Midbrain (tissue), 1 donor: ENCODE data around the gene CD300LG.
"Not testable (repeated sequence)": the region's sequence is repeated elsewhere in the genome, so short reads cannot be mapped to it uniquely, and the experiment has no call there.

Experiments used
- DNase-seq: peaks from one replicate; lab custom pipeline; 2025; lab: John Stamatoyannopoulos, UW

CD300LG gene

DNA sequence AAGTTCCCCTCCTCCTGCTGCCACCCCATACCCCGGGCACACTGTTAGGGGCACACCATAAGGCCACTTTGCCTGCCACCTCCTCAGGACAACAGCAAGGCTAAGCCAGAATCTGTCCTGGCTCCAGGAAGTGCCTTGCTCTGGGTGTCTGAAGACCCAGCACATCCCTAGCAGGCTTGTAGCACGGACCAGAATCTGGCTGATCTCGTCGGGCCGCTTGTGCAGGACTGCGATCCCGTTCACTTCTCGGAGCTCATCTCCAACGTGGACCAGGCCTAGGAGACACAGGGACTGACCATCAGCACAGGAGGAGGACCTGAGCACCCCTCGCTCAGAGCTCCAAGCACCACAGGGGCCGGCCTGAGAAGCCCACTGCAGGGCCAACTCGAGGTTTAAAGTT, 21.4 kb upstream of the CD300LG start:
- DNase-seq: no peak

DNA sequence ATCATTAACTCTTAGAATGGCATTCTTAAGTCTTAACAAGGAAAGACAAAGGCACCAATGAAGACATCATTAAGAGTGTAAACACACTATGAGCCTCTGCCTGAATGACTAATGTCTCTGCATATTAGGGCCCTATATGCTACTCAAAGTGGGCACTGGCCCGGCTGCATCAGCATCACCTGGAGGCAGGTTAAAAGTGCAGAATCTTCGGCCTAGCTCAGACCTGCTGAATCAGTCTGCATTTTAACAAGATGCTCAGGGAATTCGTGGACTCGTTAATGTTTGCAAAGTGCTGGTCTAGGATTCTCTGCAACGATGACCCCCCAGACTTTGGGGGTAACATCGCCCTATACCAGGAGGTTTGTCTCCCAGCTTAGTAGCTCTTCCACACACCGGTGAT, 20.8 kb upstream of the CD300LG start:
- no peak for DNase-seq

DNA sequence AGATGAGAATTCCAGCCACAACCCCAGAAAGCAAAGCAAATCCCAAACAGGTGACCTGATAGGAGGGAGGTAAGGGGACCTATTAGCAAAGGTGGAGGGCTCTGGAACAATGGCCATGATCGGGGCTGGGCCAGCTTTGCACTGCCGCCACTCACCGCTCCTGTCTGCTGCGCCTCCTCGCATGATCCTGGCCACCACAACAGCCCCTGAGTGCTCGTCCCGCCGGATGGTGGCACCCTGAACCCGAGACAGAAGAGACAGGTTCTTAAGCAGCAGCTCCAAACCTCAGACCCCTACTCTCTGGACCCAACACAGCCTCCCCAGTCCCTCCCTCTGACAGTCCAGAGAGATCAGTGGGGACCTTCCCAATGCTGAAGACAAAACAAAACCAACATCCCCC, 19.4 kb upstream of the CD300LG start:
- no peak for DNase-seq

GRCh38 chr17:43829738-43830137, 17.2 kb upstream of the CD300LG start:
- no peak for DNase-seq

GRCh38 chr17:43830510-43831140, 16.4 kb upstream of the CD300LG start:
- no peak for DNase-seq

GRCh38 chr17:43831633-43832032, 15.3 kb upstream of the CD300LG start:
- DNase-seq: no peak

DNA sequence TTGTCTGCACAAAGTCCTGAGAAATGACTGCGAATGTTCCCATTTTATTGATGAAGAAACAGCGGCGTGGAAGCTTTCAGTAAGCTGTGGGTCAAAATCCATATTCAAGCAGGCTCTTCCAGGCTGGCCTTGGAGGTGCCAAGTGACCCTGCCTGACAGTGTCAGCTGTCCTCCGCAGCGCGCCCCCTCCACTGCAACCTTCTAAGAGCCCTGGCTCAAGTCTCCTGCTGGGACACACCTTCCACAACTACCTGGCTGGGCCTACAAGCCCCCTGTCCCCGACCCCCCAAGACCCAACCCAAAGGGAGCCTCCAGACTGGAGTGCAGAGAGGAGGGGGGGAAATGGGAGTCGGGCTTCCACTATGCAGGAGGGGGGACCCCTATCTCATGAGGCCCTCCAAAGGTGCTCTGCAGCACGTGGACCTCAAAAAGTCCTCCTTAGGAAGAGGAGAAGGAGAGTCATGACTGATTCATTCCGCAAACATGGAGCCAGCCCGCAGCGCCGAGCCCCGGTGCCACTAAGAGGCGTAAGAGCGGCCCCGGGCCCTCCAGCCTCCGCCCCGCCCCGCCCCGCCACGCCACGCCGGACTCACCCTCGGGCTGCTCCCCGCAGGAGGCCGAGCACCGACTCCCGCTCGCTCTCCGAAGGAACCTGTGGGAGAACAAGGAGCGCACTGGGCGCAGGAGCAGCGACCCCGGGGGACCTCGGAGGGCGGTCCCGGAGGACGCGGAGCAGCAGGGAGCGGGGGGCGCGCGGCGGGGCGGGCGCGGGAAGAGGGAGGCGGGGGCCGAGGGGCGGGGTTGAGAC, 14.6 kb upstream of the CD300LG start:
- no peak for DNase-seq

GRCh38 chr17:43832976-43833829, 13.8 kb upstream of the CD300LG start, which contains the start of gene MPP3:
MPP3 (minus strand) TSS chr17:43833146; CDS start chr17:43831906, 1,240 bp downstream.
- DNase-seq: peak; percentile 70

GRCh38 chr17:43834106-43834505, 12.9 kb upstream of the CD300LG start:
- no peak for DNase-seq

DNA sequence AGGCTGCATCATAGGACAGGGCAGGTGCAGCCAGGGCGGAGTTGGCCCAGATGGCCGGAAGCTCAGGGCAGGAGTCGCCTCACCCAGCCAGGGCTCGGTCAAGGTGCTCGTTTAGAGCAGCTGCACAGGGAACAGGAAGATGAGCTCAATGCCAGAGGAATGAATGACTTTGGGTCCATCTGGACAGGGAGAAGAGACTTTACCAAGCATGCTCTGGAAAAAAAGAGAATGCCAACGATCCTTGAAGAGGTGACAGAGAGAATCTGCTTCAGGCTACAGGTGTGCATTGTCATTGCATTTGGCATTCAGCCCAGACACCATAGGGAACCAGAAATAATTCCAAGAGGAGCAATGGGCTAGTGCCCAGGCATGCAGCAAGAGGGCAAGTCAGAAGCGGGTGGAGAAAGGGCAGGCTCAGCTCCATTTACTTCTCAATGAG, 7.3 kb upstream of the CD300LG start:
- no peak for DNase-seq

DNA sequence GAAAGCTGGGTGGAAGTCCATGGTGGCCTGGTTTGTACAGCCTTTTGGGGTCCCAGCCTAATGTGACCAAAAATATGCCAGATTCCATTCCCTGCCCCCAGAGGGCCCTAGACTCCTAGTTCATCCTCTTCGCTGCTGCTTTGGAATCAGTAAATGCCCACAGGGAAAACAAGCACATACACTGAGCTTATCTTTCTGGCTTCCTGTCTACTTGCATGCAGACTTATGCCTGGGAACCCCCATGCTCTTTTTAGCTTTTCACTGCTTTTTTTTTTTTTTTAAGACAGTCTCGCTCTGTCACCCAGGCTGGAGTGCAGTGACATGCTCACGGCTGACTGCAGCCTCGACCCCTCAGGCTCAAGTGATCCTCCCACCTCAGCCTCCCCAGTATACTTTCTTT, 6.2 kb upstream of the CD300LG start:
- DNase-seq: no peak

DNA sequence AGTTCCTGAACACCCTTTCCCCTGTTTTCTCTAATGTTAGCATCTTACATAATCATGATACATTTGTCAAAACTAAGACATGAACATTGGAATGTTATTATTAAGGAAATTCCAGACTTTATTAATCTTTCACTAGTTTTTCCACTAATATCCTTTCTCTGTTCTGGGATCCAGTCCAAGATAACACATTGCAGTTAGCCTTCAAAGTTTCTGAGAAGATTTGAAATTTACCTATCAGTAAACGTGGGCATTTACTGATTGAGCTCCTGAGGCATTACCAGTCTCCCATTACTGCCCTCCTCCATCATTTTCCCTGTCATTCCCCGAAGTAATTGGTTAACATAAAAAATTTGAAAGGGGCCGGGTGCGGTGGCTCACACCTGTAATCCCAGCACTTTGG, 5.7 kb upstream of the CD300LG start:
- no peak for DNase-seq

GRCh38 chr17:43842091-43842974, 4.6 kb upstream of the CD300LG start:
- DNase-seq: not testable (repeated sequence)

DNA sequence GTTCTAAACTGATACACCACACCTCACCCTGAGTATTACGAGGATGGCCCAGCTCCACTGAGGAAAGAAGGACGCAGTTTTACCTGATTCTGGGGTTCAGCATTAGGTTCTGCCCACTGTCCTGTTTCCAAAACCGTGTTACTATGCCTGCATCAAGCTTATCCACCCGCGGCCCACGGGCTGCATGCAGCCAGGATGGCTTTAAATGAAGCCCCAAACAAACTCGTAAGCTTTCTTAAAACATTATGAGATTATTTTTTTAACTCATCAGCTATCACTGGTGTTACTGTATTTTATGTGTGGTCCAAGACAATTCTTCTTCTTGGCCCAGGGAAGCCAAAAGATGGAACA, 4.0 kb upstream of the CD300LG start:
- no peak for DNase-seq

- no peak for DNase-seq
Observed at GRCh38 chr17:43844241-43844640, 2.7 kb upstream of the CD300LG start.

DNA sequence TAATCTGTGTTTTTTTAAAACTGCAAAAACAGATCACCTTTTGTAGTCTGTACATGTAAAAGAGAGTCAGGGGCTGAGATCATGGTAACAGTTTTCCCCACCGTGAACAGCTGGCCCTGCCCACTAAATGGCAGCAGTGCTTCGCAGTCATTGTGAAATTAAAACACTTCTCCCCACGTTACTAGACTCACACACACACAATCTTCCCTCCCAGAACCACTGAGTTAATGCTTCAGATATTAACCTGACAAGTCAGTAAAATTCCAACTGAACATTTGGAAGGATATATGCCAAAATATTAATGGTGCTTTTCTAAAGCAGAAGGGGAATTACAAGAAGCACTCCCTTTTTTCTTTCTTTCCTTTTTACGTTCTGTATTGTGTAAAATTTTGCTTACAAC, 1.2 kb upstream of the CD300LG start:
- DNase-seq: no peak

DNA sequence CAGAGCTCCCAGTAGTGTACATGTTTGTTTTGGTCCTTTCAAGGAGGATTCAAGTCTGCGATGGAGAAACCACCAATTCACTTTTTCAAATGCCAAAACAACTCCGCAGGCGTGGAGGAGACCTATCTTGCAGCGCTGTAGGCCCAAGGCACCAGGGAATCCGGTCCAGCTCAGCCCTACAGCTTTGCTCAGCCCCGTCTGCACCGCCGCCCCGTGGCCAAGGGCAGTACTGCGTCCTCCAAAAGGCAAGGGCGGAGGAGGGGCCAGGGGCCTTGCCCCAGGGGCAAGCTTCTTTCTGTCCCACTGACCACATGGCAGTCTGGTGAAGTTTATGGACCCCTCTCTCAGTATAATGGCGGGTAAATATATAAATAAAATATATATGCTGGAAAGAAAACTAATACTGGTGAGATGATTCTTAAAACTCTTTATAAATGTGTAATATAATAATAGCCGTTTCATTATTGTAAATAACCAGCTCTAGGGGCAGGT, 709 bp upstream of the CD300LG start:
- DNase-seq: peak; percentile 82

GRCh38 chr17:43848601-43849000, 1.6 kb downstream of the CD300LG start:
- no peak for DNase-seq

- no peak for DNase-seq
Observed at GRCh38 chr17:43849116-43849515, 2.1 kb downstream of the CD300LG start.

DNA sequence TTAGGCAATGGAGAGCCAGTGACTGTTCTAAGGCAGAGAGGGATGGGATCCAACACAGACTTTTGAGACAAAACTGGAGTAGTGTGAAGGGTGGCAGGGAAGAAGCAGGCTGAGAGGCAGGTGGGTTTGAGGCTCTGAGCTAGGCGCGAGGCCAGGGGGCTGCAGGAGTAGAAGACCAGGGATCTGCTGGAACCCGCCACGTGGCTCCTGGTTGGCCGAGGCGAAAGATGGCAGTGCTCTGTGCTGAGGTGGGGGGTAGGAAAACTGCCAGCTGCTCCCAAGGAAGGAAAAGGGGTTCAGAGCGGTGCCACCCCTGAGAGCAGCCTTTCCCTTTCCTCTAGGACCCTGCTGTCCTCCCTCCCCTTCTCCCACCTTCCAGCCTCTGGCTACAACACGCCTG, 5.6 kb downstream of the CD300LG start:
- DNase-seq: no peak

- DNase-seq: no peak
Observed at GRCh38 chr17:43853546-43853945, 6.6 kb downstream of the CD300LG start.
